Measurements from ENCODE around the gene MLST8.
"Not testable (repeated sequence)": the region's sequence is repeated elsewhere in the genome, so short reads cannot be mapped to it uniquely, and the experiment has no call there.

Gene MLST8

GRCh38 chr16:2232094-2232990 lies 27.1 kb downstream of the MLST8 start:
- no peak for DNase-seq (ENCODE audit: low read depth)

GRCh38 chr16:2233046-2233775 lies 28.0 kb downstream of the MLST8 start:
- DNase-seq (ENCODE audit: low read depth) = no peak

- no peak for DNase-seq (ENCODE audit: low read depth)
Measured at GRCh38 chr16:2233872-2234812, 28.9 kb downstream of the MLST8 start.

GRCh38 chr16:2234813-2235170 lies 29.5 kb downstream of the MLST8 start:
- DNase-seq (ENCODE audit: low read depth) = no peak

GRCh38 chr16:2235234-2235651 lies 30.0 kb downstream of the MLST8 start:
- DNase-seq (ENCODE audit: low read depth) = no peak

GRCh38 chr16:2235695-2236336 lies 30.6 kb downstream of the MLST8 start:
- DNase-seq (ENCODE audit: low read depth) = no peak

- no peak for DNase-seq (ENCODE audit: low read depth)
Measured at GRCh38 chr16:2236337-2237101, 31.3 kb downstream of the MLST8 start, which contains the start of gene DNASE1L2. Gene DNASE1L2 (plus strand): TSS chr16:2236444. CDS start chr16:2236817, 373 bp downstream.

GRCh38 chr16:2237102-2237482 lies 31.8 kb downstream of the MLST8 start:
- no peak for DNase-seq (ENCODE audit: low read depth)

- DNase-seq (ENCODE audit: low read depth) = no peak
Measured at GRCh38 chr16:2237493-2238149, 32.4 kb downstream of the MLST8 start.

- DNase-seq (ENCODE audit: low read depth) = no peak
Measured at GRCh38 chr16:2238150-2238837, 33.0 kb downstream of the MLST8 start.

- DNase-seq (ENCODE audit: low read depth) = no peak
Measured at GRCh38 chr16:2238838-2239675, 33.8 kb downstream of the MLST8 start.

- not testable (repeated sequence) for DNase-seq (ENCODE audit: low read depth)
Measured at GRCh38 chr16:2240331-2240730, 35.1 kb downstream of the MLST8 start.

- DNase-seq (ENCODE audit: low read depth) = no peak
Measured at GRCh38 chr16:2242598-2242997, 37.3 kb downstream of the MLST8 start.

GRCh38 chr16:2243031-2243528 lies 37.8 kb downstream of the MLST8 start:
- DNase-seq (ENCODE audit: low read depth) = no peak

- DNase-seq (ENCODE audit: low read depth) = no peak
Measured at GRCh38 chr16:2243781-2244180, 38.5 kb downstream of the MLST8 start.

GRCh38 chr16:2244301-2244700 lies 39.0 kb downstream of the MLST8 start:
- no peak for DNase-seq (ENCODE audit: low read depth)

- DNase-seq (ENCODE audit: low read depth) = no peak
Measured at GRCh38 chr16:2244926-2245795, 39.9 kb downstream of the MLST8 start.
